GM19240 (cell line): ENCODE results near the gene CCDC15.

ENCODE experiments used
- DNase-seq: peaks from one replicate; pipeline ENCODE4 v3.0.0; 2011; ENCODE audit warnings: low spot score; ENCODE audit not compliant: insufficient read length

CCDC15 gene

GRCh38 chr11:125063429-125064043 lies 109.5 kb downstream of the CCDC15 start:
- DNase-seq: no peak

GRCh38 chr11:125064070-125064469 lies 110.1 kb downstream of the CCDC15 start:
- DNase-seq: no peak

GRCh38 chr11:125068368-125068767 lies 114.4 kb downstream of the CCDC15 start:
- DNase-seq: no peak

- DNase-seq: no peak
Observed at GRCh38 chr11:125069008-125069407, 115.0 kb downstream of the CCDC15 start.

GRCh38 chr11:125069796-125070195 lies 115.8 kb downstream of the CCDC15 start:
- DNase-seq: no peak

- DNase-seq: peak; percentile 58
Observed at GRCh38 chr11:125070699-125071254, 116.8 kb downstream of the CCDC15 start.

GRCh38 chr11:125071435-125071834 lies 117.4 kb downstream of the CCDC15 start:
- DNase-seq: no peak

- no peak for DNase-seq
Observed at GRCh38 chr11:125071846-125072217, 117.8 kb downstream of the CCDC15 start.

- DNase-seq: peak; percentile 79
Observed at GRCh38 chr11:125072218-125072960, 118.4 kb downstream of the CCDC15 start.

- DNase-seq: no peak
Observed at GRCh38 chr11:125072961-125073590, 119.1 kb downstream of the CCDC15 start.

GRCh38 chr11:125073616-125074483 lies 119.8 kb downstream of the CCDC15 start:
- DNase-seq: no peak

- DNase-seq: no peak
Observed at GRCh38 chr11:125074511-125075241, 120.7 kb downstream of the CCDC15 start.

GRCh38 chr11:125075242-125075625 lies 121.2 kb downstream of the CCDC15 start:
- no peak for DNase-seq

GRCh38 chr11:125075900-125076317 lies 121.9 kb downstream of the CCDC15 start:
- DNase-seq: no peak

- DNase-seq: no peak
Observed at GRCh38 chr11:125076378-125076945, 122.5 kb downstream of the CCDC15 start.

GRCh38 chr11:125078016-125078415 lies 124.0 kb downstream of the CCDC15 start:
- DNase-seq: no peak

GRCh38 chr11:125078516-125079140 lies 124.6 kb downstream of the CCDC15 start:
- DNase-seq: no peak

- DNase-seq: no peak
Observed at GRCh38 chr11:125079151-125079877, 125.3 kb downstream of the CCDC15 start.

- DNase-seq: no peak
Observed at GRCh38 chr11:125079878-125080530, 126.0 kb downstream of the CCDC15 start.
